ENCODE data around the gene SDK1.

- TF ChIP-seq EZH2 (IDR thresholded peaks at IDR 0.05; ENCODE audit: insufficient read depth, poor library complexity, severe bottlenecking) (no peak), EZH2phosphoT487 (IDR thresholded peaks at IDR 0.05; ENCODE audit: insufficient read depth, low read depth) (no peak)
Observed at GRCh38 chr7:4133491-4134044, 832.5 kb downstream of the SDK1 start.

Measured in GM23248 (cell line).